Skeletal muscle satellite cell (primary cell): ENCODE results near the gene CMAS.
A peak's percentile ranks its signal among the peaks of the same experiment; 100 is the strongest.

Experiments
- H3K27me3 ChIP-seq: 2 replicates; pipeline ENCODE4 v1.7.0; 2013; ENCODE audit warnings: low read length; ENCODE audit not compliant: control insufficient read depth, insufficient read depth
- H3K36me3 ChIP-seq: 2 replicates; pipeline ENCODE4 v1.7.0; 2013; ENCODE audit warnings: mild to moderate bottlenecking, control low read depth, low read length; ENCODE audit not compliant: insufficient read depth
- H3K4me1 ChIP-seq: 2 replicates; pipeline ENCODE4 v1.7.0; 2013; ENCODE audit warnings: low read length; ENCODE audit not compliant: control insufficient read depth, insufficient read depth
- H3K4me2 ChIP-seq: 2 replicates; pipeline ENCODE4 v1.7.0; 2013; ENCODE audit warnings: mild to moderate bottlenecking, low read length
- H3K4me3 ChIP-seq: 2 replicates; pipeline ENCODE4 v1.7.0; 2013; ENCODE audit warnings: low read length
- H3K9ac ChIP-seq: 2 replicates; pipeline ENCODE4 v1.7.0; 2013; ENCODE audit warnings: mild to moderate bottlenecking, low read depth, low read length, moderate library complexity
- H3K9me3 ChIP-seq: replicated peaks from 2 replicates; pipeline ENCODE4 v1.7.0; 2013; ENCODE audit warnings: mild to moderate bottlenecking, control low read depth, low read length

The CMAS gene

DNA sequence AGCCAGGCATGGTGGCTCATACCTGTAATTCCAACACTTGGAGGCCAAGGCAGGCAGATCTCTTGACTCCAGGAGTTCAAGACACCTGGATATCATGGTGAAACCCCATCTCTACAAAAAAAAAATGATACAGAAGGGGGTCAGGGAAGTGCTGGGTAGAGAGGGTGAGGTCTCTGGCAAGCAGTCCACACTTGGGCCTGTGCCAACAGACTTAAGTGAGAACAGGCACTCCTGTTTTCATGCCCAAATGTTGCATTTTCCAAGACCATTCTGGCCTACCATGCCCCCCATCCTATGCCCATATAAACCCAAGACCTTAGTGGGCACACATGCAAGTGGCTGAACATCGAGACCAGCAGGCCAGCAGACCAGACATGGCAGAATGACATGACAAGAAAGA, 16.0 kb upstream of the CMAS start:
- Histone ChIP-seq H3K4me3 (no peak overlapping the region), H3K9me3 (no peaks in the 10 kb centered on the region), H3K36me3 (no peaks in the 10 kb centered on the region), H3K4me1 (peaks cover 6% of the 10 kb centered on the region), H3K9ac (no peak overlapping the region), H3K27me3 (no peaks in the 10 kb centered on the region), H3K4me2 (no peak overlapping the region)

DNA sequence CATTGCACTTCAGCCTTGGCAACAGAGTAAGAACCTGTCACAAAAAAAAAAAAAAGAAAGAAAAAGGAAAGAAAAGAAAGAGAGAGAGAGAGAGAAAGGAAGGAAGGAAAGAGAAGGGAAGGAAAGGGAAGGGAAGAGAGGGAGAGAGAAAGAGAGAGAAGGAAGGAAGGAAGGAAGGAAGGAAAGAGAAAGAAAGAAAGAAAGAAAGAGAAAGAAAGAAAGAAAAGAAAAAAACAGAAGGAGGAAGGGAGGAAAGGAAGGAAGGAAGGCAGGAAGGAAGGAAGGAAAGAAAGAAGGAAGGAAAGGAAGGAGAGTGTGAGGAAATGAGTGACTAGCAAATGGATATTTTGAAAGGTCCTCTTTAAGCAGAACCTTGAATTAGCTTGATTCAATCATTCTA, 13.3 kb upstream of the CMAS start:
- H3K9me3 ChIP-seq: no peaks in the 10 kb centered on the region
- H3K9ac ChIP-seq: no peak overlapping the region
- H3K27me3 ChIP-seq: no peaks in the 10 kb centered on the region
- no peak overlapping the region for H3K4me2 ChIP-seq
- no peaks in the 10 kb centered on the region for H3K36me3 ChIP-seq
- H3K4me1 ChIP-seq: peaks cover 10% of the 10 kb centered on the region
- H3K4me3 ChIP-seq: no peak overlapping the region

DNA sequence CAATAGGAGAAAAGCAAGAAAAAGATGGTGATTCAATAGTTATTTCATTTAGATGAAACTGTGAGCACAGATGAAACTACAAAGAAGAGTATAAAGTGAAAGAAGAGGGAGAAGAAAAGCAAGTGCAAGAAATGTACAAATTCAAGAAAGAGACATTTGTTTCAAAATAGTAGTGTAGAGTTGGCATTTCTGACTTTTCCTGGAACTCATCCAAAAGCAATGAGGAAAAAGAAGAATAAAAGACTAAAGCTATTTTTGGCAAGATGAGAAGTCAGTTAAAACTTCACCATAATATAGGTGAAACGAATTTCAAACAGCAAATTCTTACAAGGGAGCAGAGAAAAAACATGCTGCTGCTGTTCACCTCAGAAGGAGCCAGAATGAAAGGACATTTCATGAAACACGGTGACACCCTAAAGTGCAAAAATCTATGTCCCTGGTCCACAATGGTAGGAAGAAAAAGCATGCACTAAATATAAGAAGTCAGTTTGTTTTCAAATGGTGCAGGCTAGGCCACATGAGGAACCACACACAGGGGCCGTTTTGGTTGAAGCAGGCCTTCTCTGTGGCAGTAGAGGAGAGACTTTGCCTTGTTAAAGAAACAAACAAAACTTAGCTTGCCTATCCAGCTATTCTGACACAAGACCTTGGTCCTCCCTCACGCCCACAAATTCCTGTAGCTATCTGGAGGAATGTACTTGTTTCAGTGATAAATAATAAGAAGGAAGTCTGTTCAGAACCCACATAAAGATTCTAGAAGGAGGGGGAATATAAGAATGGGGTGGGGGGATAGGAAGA, 11.1 kb upstream of the CMAS start:
- Histone ChIP-seq H3K4me1 (peaks cover 10% of the 10 kb centered on the region), H3K27me3 (no peaks in the 10 kb centered on the region), H3K4me2 (peak overlapping the region; percentile 29), H3K9me3 (no peaks in the 10 kb centered on the region), H3K36me3 (no peaks in the 10 kb centered on the region), H3K9ac (no peak overlapping the region), H3K4me3 (no peak overlapping the region)

DNA sequence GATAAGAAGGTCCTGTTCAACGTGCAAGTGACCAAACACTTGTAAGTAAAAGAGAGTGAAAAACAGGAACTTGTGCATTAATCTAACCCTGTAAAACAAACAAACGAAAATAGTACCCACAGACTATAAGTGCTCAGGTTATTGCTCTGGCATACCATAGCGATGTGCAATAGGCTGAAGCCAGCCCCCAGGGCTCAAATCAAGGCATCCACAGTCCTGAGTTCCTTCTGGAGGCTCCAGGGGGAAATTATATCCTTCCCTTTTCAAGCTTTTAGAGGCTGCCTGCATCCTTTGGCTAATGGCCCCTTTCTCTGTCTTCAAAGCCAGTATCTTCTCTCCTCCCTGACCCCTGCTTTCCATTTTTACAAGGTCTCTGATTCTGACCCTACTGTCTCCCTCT, 8.1 kb upstream of the CMAS start:
- H3K4me1 ChIP-seq: peaks cover 13% of the 10 kb centered on the region
- H3K4me3 ChIP-seq: no peak overlapping the region
- H3K9ac ChIP-seq: no peak overlapping the region
- H3K36me3 ChIP-seq: no peaks in the 10 kb centered on the region
- no peaks in the 10 kb centered on the region for H3K9me3 ChIP-seq
- H3K4me2 ChIP-seq: no peak overlapping the region
- H3K27me3 ChIP-seq: no peaks in the 10 kb centered on the region

DNA sequence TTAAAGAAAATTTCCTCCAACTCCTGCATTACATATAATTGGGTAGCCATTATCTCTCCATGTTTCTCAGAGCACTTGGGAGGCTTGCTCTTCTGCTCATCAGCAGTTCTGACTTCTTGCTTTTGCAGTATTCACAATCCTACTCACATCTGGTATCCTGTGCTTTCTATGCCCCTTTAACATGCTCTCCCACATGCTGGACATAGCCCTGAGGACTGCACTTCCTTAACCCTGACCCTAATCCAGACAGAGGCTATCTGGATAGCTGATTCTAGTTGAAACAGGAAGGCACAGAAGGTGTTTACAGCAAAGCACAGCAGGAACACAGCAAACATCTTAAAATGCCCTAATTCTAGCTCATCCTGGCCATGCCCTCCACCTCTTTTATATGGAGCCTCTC, 7.3 kb upstream of the CMAS start:
- H3K4me2 ChIP-seq: no peak overlapping the region
- no peak overlapping the region for H3K4me3 ChIP-seq
- H3K4me1 ChIP-seq: peaks cover 13% of the 10 kb centered on the region

DNA sequence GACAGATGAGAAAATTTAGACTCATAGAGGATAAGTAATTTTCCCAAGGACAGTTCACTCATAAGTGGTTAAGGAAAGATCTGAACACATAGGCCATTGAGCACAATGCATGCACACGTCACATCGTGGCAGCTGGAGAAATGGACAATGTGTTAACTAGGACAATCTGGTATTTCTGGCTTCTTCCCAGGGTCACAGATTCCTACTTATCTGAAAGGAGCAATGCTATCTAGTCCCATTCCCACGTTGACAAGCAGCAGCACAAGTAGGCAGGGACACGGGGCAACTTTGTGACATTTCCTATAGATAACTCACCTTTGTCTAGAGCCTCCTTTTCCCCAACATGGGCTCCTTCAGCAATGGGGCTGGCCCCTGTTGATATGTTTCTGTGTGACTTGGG, 6.7 kb upstream of the CMAS start:
- no peaks in the 10 kb centered on the region for H3K9me3 ChIP-seq
- H3K9ac ChIP-seq: no peak overlapping the region
- H3K4me3 ChIP-seq: no peak overlapping the region
- H3K4me1 ChIP-seq: peaks cover 13% of the 10 kb centered on the region
- no peak overlapping the region for H3K4me2 ChIP-seq
- H3K27me3 ChIP-seq: no peaks in the 10 kb centered on the region
- no peaks in the 10 kb centered on the region for H3K36me3 ChIP-seq

More for the DNA sequence above, 7.3 kb upstream of the CMAS start:
- Histone ChIP-seq H3K9ac (no peak overlapping the region), H3K27me3 (no peaks in the 10 kb centered on the region), H3K9me3 (no peaks in the 10 kb centered on the region), H3K36me3 (no peaks in the 10 kb centered on the region)

DNA sequence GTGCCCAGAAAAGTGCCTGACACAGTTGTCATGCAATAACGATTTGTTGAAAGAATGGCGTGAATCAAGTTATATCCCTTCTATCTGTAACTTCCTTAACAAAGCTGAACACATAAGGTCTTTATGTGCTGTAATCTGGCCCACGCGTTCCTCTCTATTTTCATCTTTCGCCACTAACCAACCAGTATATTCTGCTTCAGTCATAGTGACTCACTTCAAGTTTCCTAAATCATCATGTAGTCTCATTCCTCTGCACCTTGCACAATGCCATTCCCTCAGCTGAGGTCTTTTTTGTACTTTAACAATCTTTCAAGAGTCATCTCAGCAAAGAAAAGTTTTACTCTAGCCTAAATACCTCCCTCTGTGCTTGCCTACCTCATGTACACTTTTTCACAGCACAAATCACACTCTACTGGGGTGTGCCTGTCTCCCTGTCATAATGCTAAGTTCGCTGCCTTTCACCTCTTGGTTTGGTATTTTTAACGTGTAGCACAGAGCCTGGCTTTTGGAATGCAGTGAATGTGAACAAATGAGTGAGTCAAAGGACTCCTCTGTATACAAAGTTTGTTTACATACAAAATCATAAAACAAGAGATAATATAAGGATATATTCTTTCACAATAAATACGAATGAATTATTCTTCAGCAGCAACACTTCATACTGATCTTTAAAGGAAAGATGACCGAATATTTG, 2.9 kb upstream of the CMAS start:
- Histone ChIP-seq H3K4me1 (peaks cover 7% of the 10 kb centered on the region), H3K9ac (no peak overlapping the region), H3K9me3 (no peaks in the 10 kb centered on the region), H3K4me3 (no peak overlapping the region), H3K4me2 (peak overlapping the region; percentile 4), H3K27me3 (no peaks in the 10 kb centered on the region), H3K36me3 (no peaks in the 10 kb centered on the region)

DNA sequence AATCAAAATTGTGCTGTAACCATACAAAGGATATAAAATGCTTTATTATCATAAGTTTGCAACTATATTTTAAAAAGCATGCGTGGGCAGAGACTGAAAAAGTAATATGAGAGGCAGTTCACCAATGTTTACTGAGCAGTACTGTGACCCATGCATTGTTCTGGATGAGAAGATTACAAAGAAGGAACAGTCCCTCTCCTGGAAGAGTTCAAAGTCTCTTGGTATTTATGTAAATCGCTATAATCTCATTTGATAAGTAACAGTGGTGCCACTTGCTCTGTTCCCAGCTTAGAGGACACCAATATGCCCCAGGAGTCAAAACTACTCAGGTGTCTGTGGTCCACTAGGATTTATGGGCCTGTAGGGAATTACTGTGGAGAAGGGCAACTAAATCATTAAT, 2.1 kb upstream of the CMAS start:
- Histone ChIP-seq H3K4me3 (no peak overlapping the region), H3K4me1 (peaks cover 7% of the 10 kb centered on the region), H3K9me3 (no peaks in the 10 kb centered on the region), H3K36me3 (no peaks in the 10 kb centered on the region), H3K9ac (no peak overlapping the region), H3K4me2 (no peak overlapping the region), H3K27me3 (no peaks in the 10 kb centered on the region)

DNA sequence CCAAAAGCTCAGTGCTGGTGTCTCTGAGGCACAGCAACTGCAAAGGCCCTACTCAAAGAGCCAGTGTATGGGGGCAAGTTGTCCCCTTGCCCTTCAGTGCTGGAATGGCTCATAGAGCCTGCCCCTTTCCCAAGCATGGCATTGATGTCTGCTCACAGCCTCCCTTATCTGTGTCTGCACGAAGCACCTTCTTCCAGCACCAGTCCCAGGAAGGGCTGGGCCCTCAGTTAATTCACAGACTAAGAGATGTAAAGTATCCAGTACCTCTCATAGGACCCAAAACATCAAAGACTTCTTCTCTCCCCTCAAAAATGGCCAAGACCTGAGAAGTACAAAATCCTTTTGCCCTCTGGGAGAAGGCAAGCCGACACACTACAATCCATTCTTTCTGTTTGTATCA, 1.6 kb upstream of the CMAS start:
- peaks cover 7% of the 10 kb centered on the region for H3K4me1 ChIP-seq
- no peak overlapping the region for H3K9ac ChIP-seq
- H3K27me3 ChIP-seq: no peaks in the 10 kb centered on the region
- H3K4me2 ChIP-seq: no peak overlapping the region
- H3K4me3 ChIP-seq: no peak overlapping the region
- no peaks in the 10 kb centered on the region for H3K36me3 ChIP-seq
- H3K9me3 ChIP-seq: no peaks in the 10 kb centered on the region

DNA sequence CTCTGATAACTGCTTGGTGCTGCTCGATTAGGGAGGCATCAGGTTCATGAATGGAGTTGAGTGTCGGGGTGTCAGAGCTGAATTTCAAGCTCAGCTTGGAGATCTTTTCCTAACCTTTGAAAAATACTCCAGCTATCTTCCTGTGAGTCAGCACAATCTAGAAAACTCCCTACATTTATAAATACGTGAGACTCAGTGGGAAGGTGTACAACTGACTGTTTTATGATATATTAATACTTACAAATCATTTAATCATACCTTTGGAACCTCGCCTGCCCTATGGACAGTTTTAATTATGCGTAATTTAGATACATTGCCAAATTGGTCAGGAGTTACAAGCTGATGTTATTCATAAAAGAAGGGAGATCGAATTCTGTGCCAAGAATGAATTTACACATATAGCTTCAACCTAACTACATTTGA, 961 bp downstream of the CMAS start:
- peak overlapping the region; percentile 97 for H3K9ac ChIP-seq
- H3K27me3 ChIP-seq: no peaks in the 10 kb centered on the region

DNA sequence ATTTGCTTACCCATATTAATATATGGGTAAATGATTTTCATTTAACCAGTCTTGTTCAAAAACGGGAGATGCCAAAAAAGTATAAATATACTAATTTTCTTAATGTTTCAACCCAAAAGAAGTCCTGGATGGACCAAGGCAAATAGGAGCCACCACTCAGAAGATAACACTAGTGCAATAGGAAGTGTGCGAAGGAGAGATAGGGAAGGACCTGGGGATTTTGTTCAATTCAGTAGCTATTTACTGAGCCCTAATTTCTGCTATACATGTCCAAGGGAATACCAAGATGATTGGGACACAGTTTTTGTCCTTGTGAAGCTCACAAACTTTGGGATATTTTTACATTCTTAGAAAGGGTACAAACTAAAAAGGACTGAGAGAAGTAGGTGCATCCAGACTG, 1.5 kb downstream of the CMAS start:
- Histone ChIP-seq H3K36me3 (no peaks in the 10 kb centered on the region), H3K4me1 (peaks cover 4% of the 10 kb centered on the region), H3K9ac (peak overlapping the region; percentile 97), H3K4me2 (peak overlapping the region; percentile 95), H3K9me3 (no peaks in the 10 kb centered on the region), H3K4me3 (peak overlapping the region; percentile 97), H3K27me3 (no peaks in the 10 kb centered on the region)

More for the DNA sequence above, 961 bp downstream of the CMAS start:
- Histone ChIP-seq H3K4me2 (peak overlapping the region; percentile 95), H3K4me1 (peaks cover 6% of the 10 kb centered on the region), H3K36me3 (no peaks in the 10 kb centered on the region), H3K4me3 (peak overlapping the region; percentile 97), H3K9me3 (no peaks in the 10 kb centered on the region)
